T-helper 1 cell (primary cell): ENCODE data around the gene RGS13.

Experiments used
- DNase-seq, 5 donors: peaks; one replicate each; pipeline ENCODE4 v3.0.0-alpha.2; 2012 to 2020
- total RNA-seq, 4 donors: gene quantifications; one replicate each; lab custom pipeline; 2026; lab: John Stamatoyannopoulos, UW

Gene RGS13
- 0 to 0.24 (median 0) reads per million in 4 donors for total RNA-seq

- no peak for DNase-seq
Measured at GRCh38 chr1:192635939-192636338, at the start of gene RGS13. Gene RGS13 (plus strand): TSS chr1:192636147. CDS start chr1:192644335, 8,188 bp downstream.

DNA sequence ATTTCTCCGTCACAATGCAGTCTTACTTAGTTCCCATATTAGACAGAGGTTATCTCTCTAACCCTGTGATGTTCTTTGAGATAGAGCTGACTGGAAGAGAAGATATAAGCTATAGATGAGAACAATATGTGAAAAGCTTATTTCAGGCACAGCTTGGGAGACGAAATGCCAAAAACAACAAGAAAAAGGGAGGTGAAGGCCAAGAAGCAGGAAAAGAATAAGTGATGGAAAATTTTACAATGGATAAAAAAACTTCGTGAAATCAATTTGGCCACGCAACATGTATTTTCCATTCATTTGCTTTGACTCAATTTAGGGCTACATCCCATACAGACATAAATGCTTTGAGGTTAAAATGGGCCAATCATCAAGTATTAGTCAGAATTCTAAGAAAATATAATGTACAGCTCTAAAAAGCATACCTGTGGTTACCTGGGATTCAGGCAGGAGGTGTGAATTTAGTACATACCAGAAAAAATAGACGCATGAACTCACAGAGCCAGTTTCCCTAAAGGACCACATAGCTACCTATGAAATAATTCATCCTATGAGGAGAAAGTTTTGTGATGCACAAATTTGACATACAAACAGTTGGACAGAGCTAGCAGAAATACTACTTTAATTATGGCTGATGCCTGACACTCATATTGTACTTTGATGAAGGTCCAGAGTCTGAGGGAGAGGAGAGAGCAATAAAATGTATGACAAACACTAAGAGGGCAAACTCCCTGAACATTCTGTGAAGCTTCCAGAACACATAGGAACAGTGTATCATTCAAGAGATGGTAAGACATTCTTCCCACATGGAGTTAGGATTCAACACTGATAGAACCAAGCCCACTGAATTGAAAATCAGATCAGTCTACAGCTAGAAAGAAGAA lies 48.3 kb upstream of the RGS13 start:
- DNase-seq = no peak

DNA sequence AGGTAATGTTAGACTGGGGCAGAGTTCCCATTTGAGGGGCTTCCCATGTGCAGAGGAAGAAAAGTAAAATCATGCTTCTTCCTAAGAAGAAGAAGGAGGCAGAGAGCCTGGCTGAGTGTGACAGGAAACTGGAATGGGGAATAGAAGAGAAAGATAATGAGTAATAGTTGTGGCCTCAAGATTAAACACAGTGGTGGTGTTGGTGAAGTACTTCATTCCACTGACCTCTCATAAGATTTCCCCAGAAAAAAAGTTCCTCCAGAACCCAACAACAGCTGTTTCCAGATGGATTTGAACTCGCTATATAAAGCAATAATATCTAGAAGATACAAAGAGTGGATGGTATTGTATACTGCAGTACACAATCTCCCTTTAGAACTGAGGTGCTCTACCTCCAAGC lies 47.4 kb upstream of the RGS13 start:
- DNase-seq = no peak

GRCh38 chr1:192589813-192590212 lies 46.1 kb upstream of the RGS13 start:
- no peak for DNase-seq

DNA sequence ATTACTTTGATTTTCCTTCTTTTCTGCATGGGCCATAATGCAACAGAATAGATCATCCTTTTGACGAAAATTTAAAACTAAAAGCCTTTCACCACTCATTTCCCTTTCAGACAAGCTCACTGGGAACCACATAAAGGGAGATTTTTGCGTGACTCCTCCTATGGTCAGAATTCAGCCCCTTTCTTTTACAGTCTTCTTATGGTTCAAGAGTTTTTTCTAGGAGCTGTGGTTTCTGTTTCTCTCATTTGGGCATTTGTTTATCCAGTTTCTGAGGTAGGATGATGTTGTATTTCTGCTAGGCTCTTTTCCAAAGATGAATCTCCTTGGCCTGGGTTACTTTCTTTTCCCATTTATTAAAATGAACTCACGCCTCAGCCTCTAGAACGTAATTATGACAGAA lies 43.4 kb upstream of the RGS13 start:
- no peak for DNase-seq

DNA sequence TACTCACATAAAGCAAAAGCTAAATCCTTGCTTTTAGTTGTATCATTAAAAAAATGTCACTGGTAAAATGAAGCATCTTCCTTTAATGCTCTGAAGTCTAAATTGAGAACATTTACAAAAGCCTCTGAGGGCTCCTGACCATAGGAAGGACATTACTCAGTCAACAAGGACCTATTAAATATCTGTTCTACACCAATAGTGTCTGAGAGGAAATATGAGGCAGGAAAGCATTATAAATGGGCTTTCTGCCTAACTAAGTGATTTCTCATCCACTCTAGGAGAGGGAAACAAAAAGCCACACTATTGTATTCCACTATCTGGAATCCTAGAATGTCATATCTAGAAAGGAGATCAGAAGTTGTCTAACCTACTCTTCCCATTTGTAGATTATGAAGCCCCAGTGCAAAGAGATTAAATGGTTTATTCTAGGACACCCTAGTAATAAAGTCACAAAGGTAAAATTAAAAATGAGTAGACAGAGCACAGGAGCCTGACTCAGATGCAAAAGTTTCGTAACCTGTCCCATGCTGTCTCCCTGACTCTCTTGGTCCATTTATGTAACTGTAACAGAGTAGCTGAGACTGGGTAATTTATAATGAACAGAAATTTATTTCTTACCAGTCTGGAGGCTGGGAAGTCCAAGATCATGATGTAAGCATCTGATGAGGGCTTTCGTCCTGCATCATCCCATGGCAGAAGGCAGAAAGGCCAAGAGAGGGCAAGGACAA lies 42.8 kb upstream of the RGS13 start:
- DNase-seq = no peak

GRCh38 chr1:192595299-192595698 lies 40.6 kb upstream of the RGS13 start:
- no peak for DNase-seq

DNA sequence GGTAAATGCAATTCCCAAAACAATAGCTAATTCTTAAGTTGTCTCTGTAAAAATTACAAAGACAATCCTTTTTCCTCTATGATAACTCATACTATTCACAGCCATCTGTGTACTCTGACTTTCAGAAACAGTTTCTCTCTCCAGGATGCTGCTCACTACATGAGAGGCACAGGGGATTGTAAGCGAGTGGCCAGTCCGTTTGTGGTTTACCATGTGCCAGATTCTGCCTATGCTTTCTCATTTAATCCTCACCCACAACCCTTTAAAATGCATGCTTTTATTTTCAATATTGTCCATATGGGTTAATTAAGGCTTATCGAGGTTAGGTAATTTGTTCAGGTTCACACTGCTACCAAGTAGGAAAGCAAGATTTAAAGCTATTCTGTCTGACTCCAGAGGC lies 37.4 kb upstream of the RGS13 start:
- DNase-seq = no peak

- no peak for DNase-seq
Measured at GRCh38 chr1:192600275-192600674, 35.7 kb upstream of the RGS13 start.

DNA sequence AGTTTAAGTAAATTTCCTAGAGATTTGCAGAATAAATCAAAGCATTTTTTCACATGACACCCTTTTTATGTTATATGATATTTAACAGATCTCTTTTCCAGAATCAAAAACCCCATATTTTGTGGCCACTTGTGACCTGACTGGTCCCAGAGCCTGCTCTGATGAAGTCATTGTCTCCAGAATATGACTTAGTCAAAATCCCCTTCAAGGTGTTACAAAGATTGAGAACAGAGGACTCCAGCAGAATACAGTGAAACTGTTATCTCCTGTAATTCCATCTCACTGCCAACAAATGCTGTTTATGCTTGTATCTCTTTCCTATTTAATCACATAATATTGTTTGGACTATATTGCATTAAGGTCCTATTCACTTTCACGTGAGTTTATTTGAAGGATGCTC lies 34.8 kb upstream of the RGS13 start:
- no peak for DNase-seq

- DNase-seq = no peak
Measured at GRCh38 chr1:192601567-192601966, 34.4 kb upstream of the RGS13 start.

- no peak for DNase-seq
Measured at GRCh38 chr1:192602757-192603156, 33.2 kb upstream of the RGS13 start.

DNA sequence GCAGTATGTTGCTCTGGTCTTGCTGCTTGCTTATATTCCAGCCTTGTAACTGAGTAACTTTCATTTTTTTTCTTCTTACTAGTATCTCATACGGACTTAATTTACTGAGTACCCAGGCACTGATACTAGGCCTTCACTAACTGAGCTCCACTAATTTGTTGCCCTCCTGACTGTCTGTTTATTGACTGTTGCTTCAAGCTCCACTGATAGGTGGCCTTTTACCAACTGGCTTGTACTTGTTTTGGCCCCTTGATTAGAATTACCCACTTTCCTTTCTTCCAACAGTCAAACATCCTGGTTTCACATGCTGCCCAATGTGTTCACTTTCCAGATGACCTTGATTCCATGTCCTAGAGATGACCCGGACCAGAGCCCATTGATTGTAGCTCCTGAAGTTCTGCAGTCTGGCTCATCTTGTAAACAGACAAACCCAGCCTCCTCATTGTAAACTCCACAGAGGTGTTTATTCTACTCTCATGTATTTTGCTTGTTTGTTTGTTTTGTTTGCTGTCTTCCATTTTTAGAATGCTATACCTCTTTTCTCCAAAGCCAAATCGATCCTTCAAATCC lies 32.6 kb upstream of the RGS13 start:
- DNase-seq = no peak

DNA sequence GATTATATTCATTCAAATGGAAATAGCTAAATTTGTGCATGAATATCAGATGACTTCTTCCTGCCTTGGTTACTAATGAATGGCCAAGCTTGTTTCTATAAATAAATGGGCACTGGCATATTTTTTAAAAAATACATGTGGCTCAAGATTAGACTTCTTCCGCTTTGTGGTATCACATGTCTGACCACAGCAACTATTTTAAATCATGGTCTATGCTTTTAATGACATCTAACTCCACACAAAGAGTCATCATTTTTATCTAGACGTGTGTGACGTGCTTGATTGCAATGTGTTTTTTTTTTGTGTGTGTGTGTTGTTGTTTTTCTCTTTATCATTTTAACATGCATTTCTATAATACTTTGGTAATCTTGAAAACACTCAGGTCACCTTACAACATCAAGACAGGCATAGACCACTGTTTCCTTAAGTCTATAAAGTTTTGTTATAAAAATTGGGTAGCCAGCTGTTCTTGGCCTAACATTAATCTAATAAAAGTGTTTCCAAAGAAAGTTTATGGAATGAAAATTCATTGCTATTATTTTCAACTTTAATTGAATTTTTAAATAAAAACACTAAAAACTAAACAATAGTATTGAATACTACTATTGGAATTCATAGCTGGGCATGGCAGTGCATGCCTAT lies 30.8 kb upstream of the RGS13 start:
- no peak for DNase-seq

- no peak for DNase-seq
Measured at GRCh38 chr1:192608671-192609070, 27.3 kb upstream of the RGS13 start.

- peak; percentile 14 to 84 (median 25) for DNase-seq
Measured at GRCh38 chr1:192609110-192610079, 26.6 kb upstream of the RGS13 start.

- DNase-seq = peak in 1 of 5 donors; percentile 28
Measured at GRCh38 chr1:192610112-192610889, 25.6 kb upstream of the RGS13 start.

DNA sequence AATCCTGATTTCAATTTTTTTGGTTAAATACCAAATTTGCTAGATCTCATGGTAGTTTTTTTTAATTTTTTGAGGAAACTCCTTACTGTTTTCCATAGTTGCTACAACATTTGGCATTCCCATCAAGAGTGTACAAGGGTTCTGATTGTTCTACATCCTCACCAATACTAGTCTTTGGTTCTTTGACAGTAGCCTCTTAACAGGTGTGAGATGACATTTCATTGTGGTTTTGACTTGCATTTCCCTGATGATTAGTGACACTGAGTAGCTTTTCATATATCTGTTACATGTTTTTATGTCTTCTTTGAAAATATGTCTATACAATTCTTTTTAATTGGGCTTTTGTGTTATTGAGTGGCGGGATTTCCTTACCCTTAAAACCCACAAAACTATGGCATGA lies 20.9 kb upstream of the RGS13 start:
- DNase-seq = no peak

DNA sequence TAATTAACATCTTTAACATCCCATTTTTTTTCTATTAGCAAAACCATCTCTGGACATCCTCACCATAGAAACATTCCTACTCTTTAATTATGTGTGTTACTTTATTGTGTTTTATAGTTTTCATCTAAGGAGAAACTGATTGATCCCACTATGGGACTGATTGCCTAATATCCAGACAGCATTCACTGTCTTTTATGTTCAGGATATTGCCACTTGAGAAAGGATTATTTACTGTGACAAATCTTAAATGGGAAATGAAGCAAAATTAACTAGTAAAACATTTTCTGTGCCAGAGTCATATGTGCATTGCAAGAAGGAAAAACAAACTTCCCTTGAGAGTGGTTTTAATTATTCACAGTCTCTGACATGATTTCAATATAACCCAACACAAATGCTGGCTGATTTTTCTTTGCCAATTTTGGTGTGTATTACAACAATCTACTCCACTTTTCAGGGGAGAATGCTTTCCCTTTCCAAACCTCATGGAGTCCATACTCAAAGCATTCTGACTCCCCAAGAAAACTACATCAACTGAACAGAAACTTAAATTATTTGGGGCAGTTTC lies 15.8 kb upstream of the RGS13 start:
- DNase-seq = no peak

DNA sequence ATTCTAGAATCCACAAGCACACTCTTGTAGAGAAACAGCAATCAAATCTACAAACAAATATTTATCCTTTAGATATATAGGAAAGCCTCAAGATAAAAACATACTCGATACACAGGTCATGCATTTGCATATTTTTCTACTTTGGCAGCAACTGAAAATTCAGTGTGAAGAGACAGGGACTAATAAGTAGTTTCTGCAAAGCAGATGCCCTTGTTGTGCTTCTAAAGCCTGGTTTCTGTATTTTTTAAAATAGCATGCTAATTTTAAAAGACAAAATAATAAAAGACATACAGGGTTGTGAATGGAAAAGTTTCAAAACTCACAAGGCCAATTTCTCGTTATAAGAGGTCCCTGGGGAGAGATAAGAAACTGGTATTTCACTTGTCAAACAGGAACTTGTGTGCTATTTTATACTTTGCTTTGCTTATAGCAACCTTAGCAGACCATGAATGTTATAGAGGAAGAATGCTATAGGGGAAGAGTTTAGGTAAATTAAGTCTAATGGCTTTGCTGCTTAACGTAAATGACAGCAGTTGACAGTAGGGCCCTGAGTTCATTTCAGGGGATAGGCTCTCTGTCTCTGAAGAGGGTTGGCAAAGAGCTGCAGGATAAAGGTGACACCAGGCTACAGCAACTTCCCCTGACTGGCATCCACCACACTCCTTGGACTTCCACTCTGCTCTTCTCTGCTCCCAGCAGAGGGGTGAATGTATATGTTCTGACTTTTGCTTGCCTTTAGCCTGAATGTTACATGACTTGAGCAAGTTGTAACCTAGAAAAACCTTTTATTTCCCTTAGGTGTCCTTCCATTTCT lies 9.4 kb upstream of the RGS13 start:
- DNase-seq = no peak
